Measurements from ENCODE around the gene GPR52.
"Not testable (repeated sequence)": the region's sequence is repeated elsewhere in the genome, so short reads cannot be mapped to it uniquely, and the experiment has no call there.

Gene GPR52

DNA sequence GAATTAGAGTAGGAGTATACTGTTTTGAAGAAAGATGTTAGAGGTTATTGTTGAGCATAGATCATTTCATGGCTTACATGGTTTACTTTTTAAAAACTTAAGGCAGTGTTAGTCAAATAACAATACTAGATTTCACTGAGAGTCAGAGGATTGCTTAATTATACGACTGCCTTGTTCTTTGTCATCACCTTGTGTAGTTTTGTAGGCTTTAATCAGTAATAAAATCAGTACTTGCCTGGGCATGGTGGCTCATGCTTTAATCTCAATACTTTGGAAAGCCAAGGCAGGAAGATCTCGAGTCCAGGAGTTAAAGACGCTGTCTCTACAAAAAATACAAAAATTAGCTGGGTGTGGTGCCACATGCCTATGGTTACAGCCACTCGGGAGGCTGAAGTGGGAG is 41.3 kb upstream of the GPR52 start:
- DNase-seq (ENCODE audit: low spot score) (no peak), ATAC-seq (ENCODE audit: low read depth) (peak; percentile 71)
- no peaks in the 10 kb centered on the region; the same call in 1 of the 2 replicates for H3K36me3 ChIP-seq (ENCODE audit: low read depth)
- no peaks in the 10 kb centered on the region for H3K27me3 ChIP-seq (ENCODE audit: insufficient read depth, poor library complexity, severe bottlenecking)
- H3K4me3 ChIP-seq (ENCODE audit: severe bottlenecking), result no peak overlapping the region
- H3K9me3 ChIP-seq (ENCODE audit: severe bottlenecking), result peaks cover 1% of the 10 kb centered on the region
- H3K4me1 ChIP-seq (ENCODE audit: insufficient read depth, poor library complexity, severe bottlenecking), result peaks cover 21% of the 10 kb centered on the region
- no peak for TF ChIP-seq CTCF (IDR thresholded peaks at IDR 0.05; ENCODE audit: poor library complexity, severe bottlenecking)
- no peak overlapping the region for H3K27ac ChIP-seq (ENCODE audit: poor library complexity, severe bottlenecking)

GRCh38 chr1:174407665-174408064 is 40.1 kb upstream of the GPR52 start:
- TF ChIP-seq CTCF (IDR thresholded peaks at IDR 0.05; ENCODE audit: poor library complexity, severe bottlenecking), result no peak
- no peaks in the 10 kb centered on the region for H3K27me3 ChIP-seq (ENCODE audit: insufficient read depth, poor library complexity, severe bottlenecking)
- H3K4me3 ChIP-seq (ENCODE audit: severe bottlenecking), result no peak overlapping the region
- no peak overlapping the region for H3K27ac ChIP-seq (ENCODE audit: poor library complexity, severe bottlenecking)
- no peaks in the 10 kb centered on the region; the same call in 1 of the 2 replicates for H3K36me3 ChIP-seq (ENCODE audit: low read depth)
- H3K4me1 ChIP-seq (ENCODE audit: insufficient read depth, poor library complexity, severe bottlenecking), result peaks cover 21% of the 10 kb centered on the region
- peaks cover 1% of the 10 kb centered on the region for H3K9me3 ChIP-seq (ENCODE audit: severe bottlenecking)
- no peak for ATAC-seq (ENCODE audit: low read depth)
- DNase-seq (ENCODE audit: low spot score), result no peak

DNA sequence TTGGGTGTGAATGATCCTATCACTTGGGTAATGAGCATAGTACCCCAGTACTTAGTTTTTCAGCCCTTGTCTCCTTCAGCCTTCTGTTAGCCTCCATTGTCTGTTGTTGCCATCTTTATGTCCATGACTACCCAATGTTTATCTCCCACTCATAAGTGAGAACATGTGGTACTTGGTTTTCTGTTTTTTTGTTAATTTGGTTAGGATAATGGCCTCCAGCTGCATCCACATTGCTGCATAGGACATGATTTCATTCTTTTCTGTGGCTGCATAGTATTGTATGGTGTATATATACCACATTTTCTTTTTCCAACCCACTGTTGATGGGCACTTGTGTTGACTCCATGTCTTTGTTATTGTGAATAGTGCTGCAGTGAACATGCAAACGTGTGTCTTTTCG is 39.6 kb upstream of the GPR52 start:
- Histone ChIP-seq H3K27me3 (ENCODE audit: insufficient read depth, poor library complexity, severe bottlenecking) (no peaks in the 10 kb centered on the region), H3K4me1 (ENCODE audit: insufficient read depth, poor library complexity, severe bottlenecking) (peaks cover 21% of the 10 kb centered on the region), H3K9me3 (ENCODE audit: severe bottlenecking) (peaks cover 1% of the 10 kb centered on the region), H3K36me3 (ENCODE audit: low read depth) (no peaks in the 10 kb centered on the region; the same call in 1 of the 2 replicates), H3K27ac (ENCODE audit: poor library complexity, severe bottlenecking) (no peak overlapping the region), H3K4me3 (ENCODE audit: severe bottlenecking) (no peak overlapping the region)
- DNase-seq (ENCODE audit: low spot score) (no peak), ATAC-seq (ENCODE audit: low read depth) (no peak)
- TF ChIP-seq CTCF (IDR thresholded peaks at IDR 0.05; ENCODE audit: poor library complexity, severe bottlenecking), result no peak

- H3K36me3 ChIP-seq (ENCODE audit: low read depth); DNase-seq (ENCODE audit: low spot score); H3K9me3 ChIP-seq (ENCODE audit: severe bottlenecking); H3K4me3 ChIP-seq (ENCODE audit: severe bottlenecking); H3K27me3 ChIP-seq (ENCODE audit: insufficient read depth, poor library complexity, severe bottlenecking); ATAC-seq (ENCODE audit: low read depth); H3K27ac ChIP-seq (ENCODE audit: poor library complexity, severe bottlenecking): not testable (repeated sequence)
- H3K4me1 ChIP-seq (ENCODE audit: insufficient read depth, poor library complexity, severe bottlenecking), result peaks cover 20% of the 10 kb centered on the region
Measured at GRCh38 chr1:174409801-174410200, 38.0 kb upstream of the GPR52 start.

GRCh38 chr1:174413632-174414031 is 34.1 kb upstream of the GPR52 start:
- DNase-seq (ENCODE audit: low spot score) (no peak), ATAC-seq (ENCODE audit: low read depth) (no peak)
- H3K4me1 ChIP-seq (ENCODE audit: insufficient read depth, poor library complexity, severe bottlenecking), result no peaks in the 10 kb centered on the region
- H3K27me3 ChIP-seq (ENCODE audit: insufficient read depth, poor library complexity, severe bottlenecking), result no peaks in the 10 kb centered on the region
- TF ChIP-seq CTCF (IDR thresholded peaks at IDR 0.05; ENCODE audit: poor library complexity, severe bottlenecking), result no peak
- no peak overlapping the region for H3K27ac ChIP-seq (ENCODE audit: poor library complexity, severe bottlenecking)
- no peak overlapping the region for H3K4me3 ChIP-seq (ENCODE audit: severe bottlenecking)
- no peaks in the 10 kb centered on the region for H3K36me3 ChIP-seq (ENCODE audit: low read depth)
- H3K9me3 ChIP-seq (ENCODE audit: severe bottlenecking), result peaks cover 1% of the 10 kb centered on the region

All from RWPE2 (cell line).